Measurements from ENCODE around the gene ZCCHC3. TPM values are rescaled to one million over a fixed set of nuclear protein-coding genes. Genes with fewer than 3 reads are reported as not detected.

The ZCCHC3 gene
- total and polyA plus RNA-seq, 2 donors (not counting 3 experiments of a cell fraction or from before 2014, with no cell fraction given): 14.8 to 22.0 TPM

DNA sequence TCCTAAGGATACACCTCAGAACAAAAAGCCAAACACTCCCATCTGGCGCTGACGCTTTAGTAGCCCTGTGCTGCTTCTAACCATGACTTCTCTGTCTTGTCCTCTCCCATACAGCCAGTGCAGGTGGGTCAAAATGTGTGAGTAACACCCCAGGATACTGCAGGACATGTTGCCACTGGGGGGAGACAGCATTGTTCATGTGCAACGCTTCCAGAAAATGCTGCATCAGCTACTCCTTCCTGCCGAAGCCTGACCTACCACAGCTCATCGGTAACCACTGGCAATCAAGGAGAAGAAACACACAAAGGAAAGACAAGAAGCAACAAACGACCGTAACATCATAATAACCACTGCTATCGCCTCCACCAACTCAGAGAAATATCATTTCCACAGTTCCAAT, 38.4 kb upstream of the ZCCHC3 start:
- Histone ChIP-seq H3K4me1 (ENCODE audit: control insufficient read depth, extremely low read depth, insufficient read depth, low read length) (no peaks in the 10 kb centered on the region), H3K36me3 (ENCODE audit: control insufficient read depth in 2 of 2, extremely low read depth in 1 of 2, insufficient read depth in 2 of 2, low read length in 2 of 2) (no peaks in the 10 kb centered on the region), H4K20me1 (replicated peaks; ENCODE audit: control insufficient read depth, extremely low read depth, insufficient read depth, low read length) (no peaks in the 10 kb centered on the region), H3K9me1 (replicated peaks; ENCODE audit: control insufficient read depth, extremely low read depth, insufficient read depth, low read length) (no peaks in the 10 kb centered on the region), H3K4me2 (ENCODE audit: insufficient read depth, low read length) (no peak overlapping the region), H3K9me3 (replicated peaks; ENCODE audit: control insufficient read depth, insufficient read depth, low read length) (no peaks in the 10 kb centered on the region), H3K4me3 (replicated peaks in 1 of 3; ENCODE audit: insufficient read depth in 1 of 3, low read depth in 1 of 3, low read length in 3 of 3) (no peak overlapping the region), H3K79me2 (ENCODE audit: control insufficient read depth, insufficient read depth, low read length) (no peaks in the 10 kb centered on the region), H2AFZ (ENCODE audit: low read depth, low read length) (no peak overlapping the region), H3K27me3 (ENCODE audit: control insufficient read depth in 2 of 2, insufficient read depth in 2 of 2, low read length in 2 of 2) (peaks cover 12 to 22% of the 10 kb centered on the region in 2 experiments), H3K9ac (replicated peaks; ENCODE audit: extremely low read depth, insufficient read depth, low read length) (no peak overlapping the region), H3K27ac (ENCODE audit: insufficient read depth, low read depth, low read length) (no peak overlapping the region)
- dilution Hi-C loops (cut with MboI; ENCODE audit: extremely low pct_ligation_motif_present, low sequenced_read_pairs) (no loop called here), intact Hi-C loops (cut with micrococcal nuclease) (loop anchor here (1.0 kb wide), 1 partner anchor 71 kb away; no protein-coding TSS in a partner anchor)
- DNase-seq (ENCODE audit: low read depth, low spot score) (peak; percentile 40), FAIRE-seq (peak; percentile 72)
- ChIA-PET CTCF (interaction anchor here (0.6 to 3.5 kb wide), 5 partner anchors 8 to 71 kb away, joined by 3 to 47 read pairs (median 4); partner anchors contain the start of genes SOX12 and ZCCHC3), POLR2A (no interaction called here)
- TF ChIP-seq, protein P1, sequence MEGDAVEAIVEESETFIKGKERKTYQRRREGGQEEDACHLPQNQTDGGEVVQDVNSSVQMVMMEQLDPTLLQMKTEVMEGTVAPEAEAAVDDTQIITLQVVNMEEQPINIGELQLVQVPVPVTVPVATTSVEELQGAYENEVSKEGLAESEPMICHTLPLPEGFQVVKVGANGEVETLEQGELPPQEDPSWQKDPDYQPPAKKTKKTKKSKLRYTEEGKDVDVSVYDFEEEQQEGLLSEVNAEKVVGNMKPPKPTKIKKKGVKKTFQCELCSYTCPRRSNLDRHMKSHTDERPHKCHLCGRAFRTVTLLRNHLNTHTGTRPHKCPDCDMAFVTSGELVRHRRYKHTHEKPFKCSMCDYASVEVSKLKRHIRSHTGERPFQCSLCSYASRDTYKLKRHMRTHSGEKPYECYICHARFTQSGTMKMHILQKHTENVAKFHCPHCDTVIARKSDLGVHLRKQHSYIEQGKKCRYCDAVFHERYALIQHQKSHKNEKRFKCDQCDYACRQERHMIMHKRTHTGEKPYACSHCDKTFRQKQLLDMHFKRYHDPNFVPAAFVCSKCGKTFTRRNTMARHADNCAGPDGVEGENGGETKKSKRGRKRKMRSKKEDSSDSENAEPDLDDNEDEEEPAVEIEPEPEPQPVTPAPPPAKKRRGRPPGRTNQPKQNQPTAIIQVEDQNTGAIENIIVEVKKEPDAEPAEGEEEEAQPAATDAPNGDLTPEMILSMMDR (IDR thresholded peaks at IDR 0.05; ENCODE audit: extremely low read depth in 1 of 2, insufficient read depth in 1 of 2, low read depth in 1 of 2, low read length in 2 of 2): peak; percentile 13 to 35
- no peak for TF ChIP-seq GATA2 (IDR thresholded peaks at IDR 0.05; ENCODE audit: insufficient read depth, insufficient read length, low read depth, low read length)
- no TSS peak for BruUV-seq (replicated peaks)

DNA sequence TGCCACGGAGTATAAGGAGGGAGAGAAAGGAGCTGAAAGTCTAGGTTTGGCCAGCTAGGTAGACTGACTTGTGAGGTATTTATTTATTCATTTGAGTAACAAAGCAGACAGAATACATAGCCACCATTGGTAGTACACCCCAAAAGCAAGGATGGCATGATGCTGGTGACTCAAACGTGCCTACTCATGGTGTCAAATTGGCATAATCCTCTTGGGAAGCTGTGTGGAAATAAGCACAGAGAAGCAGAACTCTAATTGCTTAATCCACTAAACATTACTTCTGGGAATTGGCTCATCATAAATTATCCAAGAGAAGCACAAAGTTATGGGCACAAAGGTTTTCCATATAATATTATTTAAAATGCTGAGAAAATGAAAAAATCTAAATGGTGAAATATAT, 37.4 kb upstream of the ZCCHC3 start:
- Histone ChIP-seq H3K9me1 (replicated peaks; ENCODE audit: control insufficient read depth, extremely low read depth, insufficient read depth, low read length) (no peaks in the 10 kb centered on the region), H4K20me1 (replicated peaks; ENCODE audit: control insufficient read depth, extremely low read depth, insufficient read depth, low read length) (no peaks in the 10 kb centered on the region), H3K9ac (replicated peaks; ENCODE audit: extremely low read depth, insufficient read depth, low read length) (no peak overlapping the region), H3K4me2 (ENCODE audit: insufficient read depth, low read length) (no peak overlapping the region), H3K27ac (ENCODE audit: insufficient read depth, low read depth, low read length) (no peak overlapping the region), H3K4me1 (ENCODE audit: control insufficient read depth, extremely low read depth, insufficient read depth, low read length) (no peaks in the 10 kb centered on the region), H2AFZ (ENCODE audit: low read depth, low read length) (no peak overlapping the region), H3K4me3 (replicated peaks in 1 of 3; ENCODE audit: insufficient read depth in 1 of 3, low read depth in 1 of 3, low read length in 3 of 3) (no peak overlapping the region), H3K79me2 (ENCODE audit: control insufficient read depth, insufficient read depth, low read length) (no peaks in the 10 kb centered on the region), H3K9me3 (replicated peaks; ENCODE audit: control insufficient read depth, insufficient read depth, low read length) (no peaks in the 10 kb centered on the region), H3K36me3 (ENCODE audit: control insufficient read depth in 2 of 2, extremely low read depth in 1 of 2, insufficient read depth in 2 of 2, low read length in 2 of 2) (no peaks in the 10 kb centered on the region), H3K27me3 (ENCODE audit: control insufficient read depth in 2 of 2, insufficient read depth in 2 of 2, low read length in 2 of 2) (peaks cover 12 to 19% of the 10 kb centered on the region in 2 experiments)
- ChIA-PET POLR2A (no interaction called here), CTCF (interaction anchor here (3.5 kb wide), 1 partner anchor 70 kb away, joined by 47 read pairs; no protein-coding TSS in a partner anchor)
- TF ChIP-seq, protein P2, sequence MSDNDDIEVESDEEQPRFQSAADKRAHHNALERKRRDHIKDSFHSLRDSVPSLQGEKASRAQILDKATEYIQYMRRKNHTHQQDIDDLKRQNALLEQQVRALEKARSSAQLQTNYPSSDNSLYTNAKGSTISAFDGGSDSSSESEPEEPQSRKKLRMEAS (IDR thresholded peaks at IDR 0.05; ENCODE audit: insufficient read depth, insufficient read length): no peak
- TF ChIP-seq JUN (IDR thresholded peaks at IDR 0.05; ENCODE audit: borderline replicate concordance, insufficient read depth, insufficient read length, low read depth) (no peak), EZH2 (IDR thresholded peaks at IDR 0.05; ENCODE audit: borderline replicate concordance, low read depth, low read length, severe bottlenecking) (no peak), MYC (IDR thresholded peaks at IDR 0.05; ENCODE audit: low read depth, low read length) (no peak), POLR2A (IDR thresholded peaks at IDR 0.05; ENCODE audit: low read depth, low read length) (no peak), POLR2AphosphoS5 (IDR thresholded peaks at IDR 0.05; ENCODE audit: insufficient read depth, low read depth, low read length) (no peak), GATA2 (IDR thresholded peaks at IDR 0.05; ENCODE audit: insufficient read depth, insufficient read length, low read depth, low read length) (no peak), FOS (IDR thresholded peaks at IDR 0.05; ENCODE audit: borderline replicate concordance, insufficient read depth, low read length) (no peak)
- TF ChIP-seq, protein P1 (IDR thresholded peaks at IDR 0.05; ENCODE audit: extremely low read depth in 1 of 2, insufficient read depth in 1 of 2, low read depth in 1 of 2, low read length in 2 of 2): no peak
- no TSS peak for BruUV-seq (replicated peaks)
- FAIRE-seq (no peak), DNase-seq (ENCODE audit: low read depth, low spot score) (no peak)
- intact Hi-C loops (cut with micrococcal nuclease): loop anchor here (1.0 kb wide), 1 partner anchor 70 kb away; no protein-coding TSS in a partner anchor
- dilution Hi-C loops (cut with MboI; ENCODE audit: extremely low pct_ligation_motif_present, low sequenced_read_pairs): no loop called here

Measured in endothelial cell of umbilical vein (primary cell).